ENCODE results near the gene IL1A. TPM values are rescaled to one million over a fixed set of nuclear protein-coding genes. Genes with fewer than 3 reads are reported as not detected.

Gene IL1A
- total and polyA plus RNA-seq, 9 of the 15 experiments (the other 6 are each of a cell fraction or from before 2014, with no cell fraction given) = 0.03 to 0.27 (median 0.14) TPM; not detected in 2

GRCh38 chr2:112829101-112829960, 45.0 kb upstream of the IL1A start:
- ChIA-PET CTCF (ENCODE audit: low intra/inter-chr PET ratio) (no interaction called here), POLR2A (interaction anchor here (0.6 to 1.3 kb wide), 6 partner anchors 8 to 101 kb away, joined by 3 to 4 read pairs (median 3); no protein-coding TSS in a partner anchor)
- Histone ChIP-seq H4K20me1 (replicated peaks; ENCODE audit: control insufficient read depth, insufficient read depth, low read length) (no peaks in the 10 kb centered on the region), H3K9me3 (replicated peaks; ENCODE audit: control insufficient read depth, insufficient read depth, low read depth, low read length) (no peaks in the 10 kb centered on the region), H3K27ac (ENCODE audit: extremely low read depth, low read depth, low read length) (no peak overlapping the region), H3K4me2 (ENCODE audit: insufficient read depth, low read length) (no peak overlapping the region), H3K27me3 (ENCODE audit: control insufficient read depth in 2 of 2, insufficient read depth in 2 of 2, low read length in 2 of 2) (peaks cover 0 to 10% of the 10 kb centered on the region in 2 experiments; a peak in 1 of 5 replicates), H3K36me3 (ENCODE audit: control insufficient read depth, insufficient read depth, low read length) (no peaks in the 10 kb centered on the region), H3K4me3 (no peak overlapping the region), H3K4me1 (replicated peaks in 1 of 2; ENCODE audit: control insufficient read depth in 2 of 2, insufficient read depth in 2 of 2, low read length in 2 of 2) (peaks cover 0 to 9% of the 10 kb centered on the region in 2 experiments; a peak in 2 of 5 replicates), H3K79me2 (ENCODE audit: control insufficient read depth, insufficient read depth, low read length) (no peaks in the 10 kb centered on the region), H3K9ac (ENCODE audit: insufficient read depth in 1 of 2, low read depth in 2 of 2, low read length in 2 of 2) (no peak overlapping the region; a peak in 1 of 4 replicates), H2AFZ (ENCODE audit: low read depth, low read length) (no peak overlapping the region), H3K9me1 (ENCODE audit: control insufficient read depth, insufficient read depth, low read length) (no peaks in the 10 kb centered on the region)
- in situ Hi-C loops (cut with MboI) (no loop called here), intact Hi-C loops (cut with micrococcal nuclease) (no loop called here)
- DNase-seq (ENCODE audit: extremely low read depth in 1 of 4, low spot score in 3 of 4) (peak in 2 of 4 experiments; percentile 64 to 78), FAIRE-seq (peak; percentile 74), ATAC-seq (peak; percentile 90)
- no TSS peak for BruUV-seq (replicated peaks)
- WGBS (ENCODE audit: insufficient coverage, low coverage, missing lambda C conversion rate) = 0% methylated on average over 5 of the region's 5 CpGs
- no peak for TF ChIP-seq OTX1 (CRISPR knock-in tag; IDR thresholded peaks at IDR 0.05)
- no peak for TF ChIP-seq U2AF2 (optimal IDR thresholded peaks at IDR 0.05; ENCODE audit: low read depth, low read length)
- peak; percentile 85 for TF ChIP-seq TEAD4 (IDR thresholded peaks at IDR 0.05; ENCODE audit: low read length)
- TF ChIP-seq TEAD4 (CRISPR knock-in tag; IDR thresholded peaks at IDR 0.05; ENCODE audit: borderline replicate concordance) = no peak
- TF ChIP-seq THAP12 (CRISPR knock-in tag; IDR thresholded peaks at IDR 0.05) = no peak
- TF ChIP-seq, protein P1, sequence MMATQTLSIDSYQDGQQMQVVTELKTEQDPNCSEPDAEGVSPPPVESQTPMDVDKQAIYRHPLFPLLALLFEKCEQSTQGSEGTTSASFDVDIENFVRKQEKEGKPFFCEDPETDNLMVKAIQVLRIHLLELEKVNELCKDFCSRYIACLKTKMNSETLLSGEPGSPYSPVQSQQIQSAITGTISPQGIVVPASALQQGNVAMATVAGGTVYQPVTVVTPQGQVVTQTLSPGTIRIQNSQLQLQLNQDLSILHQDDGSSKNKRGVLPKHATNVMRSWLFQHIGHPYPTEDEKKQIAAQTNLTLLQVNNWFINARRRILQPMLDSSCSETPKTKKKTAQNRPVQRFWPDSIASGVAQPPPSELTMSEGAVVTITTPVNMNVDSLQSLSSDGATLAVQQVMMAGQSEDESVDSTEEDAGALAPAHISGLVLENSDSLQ (IDR thresholded peaks at IDR 0.05) = peak; percentile 63
- TF ChIP-seq CBX1 (IDR thresholded peaks at IDR 0.05; ENCODE audit: low read depth) = no peak
- TF ChIP-seq TCF3 (CRISPR knock-in tag; IDR thresholded peaks at IDR 0.05) = peak; percentile 79
- peak; percentile 68 for TF ChIP-seq MTA2 (IDR thresholded peaks at IDR 0.05; ENCODE audit: low read depth)
- TF ChIP-seq ARNT (IDR thresholded peaks at IDR 0.05) = peak in 1 of 2 experiments; percentile 42; a peak in 1 of 4 replicates
- TF ChIP-seq SIN3A (IDR thresholded peaks at IDR 0.05; ENCODE audit: borderline replicate concordance in 2 of 2, control insufficient read depth in 1 of 2, low read depth in 2 of 2, low read length in 2 of 2) = no peak
- TF ChIP-seq NRF1 (conservative IDR thresholded peaks at IDR 0.05 in 1 of 2, IDR thresholded peaks at IDR 0.05 in 1 of 2) = peak; percentile 30 to 49; a peak in 3 of 4 replicates
- no peak for TF ChIP-seq SMC3 (conservative IDR thresholded peaks at IDR 0.05; ENCODE audit: insufficient read depth, low read depth, low read length)
- TF ChIP-seq CC2D1A (IDR thresholded peaks at IDR 0.05) = peak; percentile 23; the same call in 1 of the 2 replicates
- no peak for TF ChIP-seq MYBL2 (IDR thresholded peaks at IDR 0.05; ENCODE audit: low read depth)
- TF ChIP-seq MYBL2 (CRISPR knock-in tag; IDR thresholded peaks at IDR 0.05; ENCODE audit: borderline replicate concordance) = no peak
- TF ChIP-seq ARHGAP35 (IDR thresholded peaks at IDR 0.05; ENCODE audit: partially characterized antibody) = no peak
- no peak for TF ChIP-seq ADNP (tag; IDR thresholded peaks at IDR 0.05)
- TF ChIP-seq RBM22 (IDR thresholded peaks at IDR 0.05; ENCODE audit: low read depth, low read length, poor library complexity, severe bottlenecking) = no peak
- TF ChIP-seq BDP1 (IDR thresholded peaks at IDR 0.05; ENCODE audit: insufficient read depth, insufficient read length) = no peak
- peak; percentile 84 to 85 for TF ChIP-seq TRIM24 (IDR thresholded peaks at IDR 0.05)

All from K562 (cell line).